Esophagus (tissue), 2 donors: Measurements from ENCODE around the gene UBE2A. TPM values are rescaled to one million over a fixed set of nuclear protein-coding genes. Genes with fewer than 3 reads are reported as not detected.
A peak's percentile ranks its signal among the peaks of the same experiment; 100 is the strongest.

Experiments used
- H3K27ac ChIP-seq, 2 donors: one replicate each; pipeline ENCODE4 v1.5.1; 2013; ENCODE audit warnings: low read depth in 2 of 2, mild to moderate bottlenecking in 2 of 2, inconsistent platforms in 1 of 2, low read length in 1 of 2, moderate library complexity in 1 of 2
- H3K27me3 ChIP-seq, 2 donors: one replicate each; pipeline ENCODE4 v1.6.1; 2013; ENCODE audit warnings: low read length in 2 of 2, control low read depth in 1 of 2, mild to moderate bottlenecking in 1 of 2; ENCODE audit not compliant: insufficient read depth in 2 of 2, control insufficient read depth in 1 of 2
- H3K36me3 ChIP-seq, 2 donors: one replicate each; pipeline ENCODE4 v1.6.1; 2013; ENCODE audit warnings: low read length in 1 of 2; ENCODE audit not compliant: control insufficient read depth in 2 of 2, insufficient read depth in 2 of 2
- H3K4me1 ChIP-seq, 2 donors: one replicate each; pipeline ENCODE4 v1.6.1; 2013; ENCODE audit warnings: low read length in 1 of 2; ENCODE audit not compliant: control insufficient read depth in 2 of 2, insufficient read depth in 2 of 2
- H3K4me3 ChIP-seq, 2 donors: one replicate each; pipeline ENCODE4 v1.5.1; 2013; ENCODE audit warnings: low read length in 2 of 2, mild to moderate bottlenecking in 2 of 2, low read depth in 1 of 2, moderate library complexity in 1 of 2
- H3K9me3 ChIP-seq, 2 donors: one replicate each; pipeline ENCODE4 v1.6.1; 2013; ENCODE audit warnings: mild to moderate bottlenecking in 2 of 2, low read depth in 1 of 2, low read length in 1 of 2, moderate library complexity in 1 of 2; ENCODE audit not compliant: control insufficient read depth in 2 of 2, insufficient read depth in 1 of 2
- WGBS, 2 donors: extraction: QIAGEN DNeasy Blood & Tissue Kit; methylation state at CpG; one replicate each; pipeline ENCODE4 v1.1.7; 2013; 5-methylcytosine and 5-hydroxymethylcytosine counted together
- polyA plus RNA-seq, 2 donors: library from polyadenylated mRNA; stranded (reverse); fragments of 200-250 nt; gene quantifications; one replicate each; pipeline ENCODE4 v1.2.3, GENCODE V29; 2013
- donor health status: healthy with polysubstance abuse.
- donor health status: Bipolar disorder and iron deficiency.

UBE2A gene
- polyA plus RNA-seq = 10 to 100 TPM; 54.0 to 54.3 TPM

DNA sequence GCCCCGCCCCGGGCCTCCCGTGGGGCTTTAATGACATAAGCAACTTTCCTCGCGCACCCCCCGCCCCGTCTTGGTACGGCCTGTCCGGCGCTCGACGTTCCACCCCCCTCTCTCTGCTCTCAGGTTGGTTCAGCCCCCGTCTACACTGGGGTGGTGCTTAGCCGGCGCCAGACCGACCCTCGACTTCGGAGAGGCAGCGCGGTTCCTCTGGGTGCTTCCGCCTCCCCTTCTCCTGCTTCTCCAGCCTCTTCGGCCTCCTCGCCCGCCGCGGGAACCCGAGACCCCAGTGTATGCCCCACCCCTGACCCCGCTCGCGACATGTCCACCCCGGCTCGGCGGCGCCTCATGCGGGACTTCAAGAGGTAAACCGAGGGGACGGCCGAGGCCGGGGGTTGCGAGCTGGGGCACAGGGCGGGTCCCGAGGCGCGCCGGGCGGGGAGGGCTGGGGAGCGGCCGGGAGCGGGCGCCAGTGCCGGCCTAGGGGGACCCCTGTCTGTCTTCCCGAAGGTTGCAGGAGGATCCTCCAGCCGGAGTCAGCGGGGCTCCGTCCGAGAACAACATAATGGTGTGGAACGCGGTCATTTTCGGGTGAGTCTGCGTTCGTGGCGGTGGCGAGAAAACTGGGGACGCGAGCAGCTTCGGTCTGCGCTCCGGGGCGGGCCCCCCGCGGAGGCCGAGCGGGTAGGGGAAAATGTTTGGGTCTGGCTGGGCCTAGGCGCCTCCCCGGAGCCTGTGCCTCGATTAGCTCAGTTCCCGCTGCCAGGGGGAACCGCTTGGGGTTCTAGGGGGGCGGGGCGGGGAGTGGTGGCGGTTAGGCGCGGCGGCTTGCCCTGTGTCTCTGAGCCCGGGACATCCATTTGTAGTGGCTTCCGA, at the start of gene UBE2A:
Gene UBE2A (plus strand): TSS at position 170 of the 873 bp plus-strand sequence. CDS start 149 bp downstream, at position 319.
- Histone ChIP-seq H3K9me3 (no peaks in the 10 kb centered on the region), H3K4me3 (peak within 1 kb of the TSS; percentile 65 to 84), H3K27me3 (no peaks in the 10 kb centered on the region), H3K36me3 (no peaks in the 10 kb centered on the region), H3K27ac (peak within 1 kb of the TSS; percentile 91 to 95), H3K4me1 (no peaks in the 10 kb centered on the region)
- WGBS, 2 donors = 1 to 24% methylated on average over 75 to 86 of the region's 86 CpGs

DNA sequence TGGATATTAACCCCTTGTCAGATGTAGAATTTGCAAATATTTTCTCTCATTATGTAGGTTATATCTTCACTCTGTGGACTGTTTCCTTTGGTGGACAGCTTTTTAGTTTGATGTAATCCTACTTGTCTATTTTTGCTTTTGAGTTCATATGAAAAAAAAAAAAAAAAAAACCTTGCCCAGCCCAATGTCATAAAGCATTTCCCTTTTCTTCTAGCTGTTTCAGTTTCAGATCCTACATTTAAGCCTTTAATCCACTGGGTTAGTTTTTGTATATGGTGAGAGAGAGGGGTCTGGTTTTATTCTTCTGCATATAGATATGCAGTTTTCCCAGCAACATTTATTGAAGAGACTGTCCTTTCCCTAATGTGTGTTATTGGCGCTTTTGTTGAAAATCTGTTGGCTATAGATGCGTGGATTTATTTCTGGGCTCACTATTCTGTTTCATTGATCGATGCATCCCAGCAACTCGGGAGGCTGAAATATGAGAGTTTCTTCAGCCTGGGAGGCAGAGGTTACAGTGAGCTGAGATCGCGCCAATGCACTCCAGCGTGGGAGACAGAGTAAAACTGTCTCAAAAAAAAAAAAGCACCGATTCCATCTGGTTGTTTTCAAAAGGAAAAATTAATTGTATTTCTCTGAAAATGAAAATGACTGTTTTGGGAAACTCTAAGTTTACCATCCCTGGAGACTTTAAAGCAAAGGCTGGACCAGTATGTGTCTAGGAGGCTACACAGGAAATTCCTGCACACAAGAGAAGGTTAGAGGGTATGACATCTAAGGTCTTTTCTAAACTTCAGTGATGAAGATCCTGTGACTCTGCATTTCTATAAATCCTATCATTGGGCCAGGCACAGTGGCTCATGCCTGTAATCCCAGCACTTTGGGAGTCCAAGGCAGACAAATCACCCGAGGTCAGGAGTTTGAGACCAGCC, 44.8 kb upstream of the UBE2A start:
- 69 to 78% methylated on average over 9 of the region's 9 CpGs for WGBS, 2 donors
- H3K9me3 ChIP-seq = no peaks in the 10 kb centered on the region
- no peaks in the 10 kb centered on the region for H3K4me1 ChIP-seq
- no peak overlapping the region for H3K27ac ChIP-seq
- H3K36me3 ChIP-seq = no peaks in the 10 kb centered on the region
- H3K27me3 ChIP-seq = no peaks in the 10 kb centered on the region
- no peak overlapping the region for H3K4me3 ChIP-seq

DNA sequence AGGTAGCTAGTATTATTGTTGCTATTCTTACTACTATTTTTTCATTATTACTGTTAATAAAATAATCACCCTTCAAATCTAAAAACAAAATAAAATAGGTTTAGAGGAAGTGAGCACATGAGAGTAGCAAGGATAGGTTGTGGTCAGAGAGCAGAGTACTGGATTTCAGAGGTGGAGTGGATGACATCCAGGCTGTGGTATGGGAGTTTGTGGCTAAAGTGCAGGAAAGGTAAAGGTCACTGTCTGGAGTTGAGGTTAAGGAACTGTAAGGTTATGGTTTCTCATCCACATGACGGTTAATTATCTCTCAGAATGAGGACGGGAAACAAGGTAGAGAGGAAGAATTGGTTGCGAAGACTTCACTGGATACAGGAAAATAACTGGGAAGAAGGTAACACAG, 36.9 kb upstream of the UBE2A start:
- peaks cover 0 to 2% of the 10 kb centered on the region in 2 donors for H3K36me3 ChIP-seq
- WGBS, 2 donors = 79 to 96% methylated on average over 3 of the region's 3 CpGs
- no peaks in the 10 kb centered on the region for H3K9me3 ChIP-seq
- H3K27ac ChIP-seq = no peak overlapping the region
- H3K4me3 ChIP-seq = no peak overlapping the region
- no peaks in the 10 kb centered on the region for H3K4me1 ChIP-seq
- no peaks in the 10 kb centered on the region for H3K27me3 ChIP-seq

DNA sequence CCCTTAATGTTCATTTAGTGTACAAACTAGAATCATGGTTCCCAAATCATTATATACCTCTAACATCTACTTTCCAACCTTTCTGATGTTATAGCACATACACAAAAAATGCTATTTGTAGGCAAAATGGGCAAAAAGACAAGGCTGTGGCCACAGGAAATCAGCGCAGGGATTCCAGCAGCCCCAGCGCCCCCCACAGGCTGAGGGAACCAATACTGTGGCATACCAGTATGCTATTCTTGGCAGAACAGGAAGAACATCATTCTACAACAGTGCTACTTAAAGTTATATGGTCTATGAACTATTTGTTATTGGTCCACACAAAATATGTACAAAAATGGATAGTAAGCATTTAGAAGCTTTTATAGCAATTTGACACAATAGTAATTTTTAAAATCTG, 34.5 kb upstream of the UBE2A start:
- Histone ChIP-seq H3K36me3 (peaks cover 0 to 2% of the 10 kb centered on the region in 2 donors), H3K27ac (no peak overlapping the region), H3K4me3 (no peak overlapping the region), H3K4me1 (no peaks in the 10 kb centered on the region), H3K9me3 (no peaks in the 10 kb centered on the region), H3K27me3 (no peaks in the 10 kb centered on the region)
- 31 to 53% methylated on average over 2 of the region's 2 CpGs for WGBS, 2 donors

GRCh38 chrX:119541188-119541587, 33.2 kb upstream of the UBE2A start:
- H3K4me1 ChIP-seq = no peaks in the 10 kb centered on the region
- H3K4me3 ChIP-seq = no peak overlapping the region
- H3K36me3 ChIP-seq = peaks cover 0 to 2% of the 10 kb centered on the region in 2 donors
- no peaks in the 10 kb centered on the region for H3K9me3 ChIP-seq
- no peak overlapping the region for H3K27ac ChIP-seq
- WGBS, 2 donors = 72% methylated on average over 4 of the region's 4 CpGs
- no peaks in the 10 kb centered on the region for H3K27me3 ChIP-seq

DNA sequence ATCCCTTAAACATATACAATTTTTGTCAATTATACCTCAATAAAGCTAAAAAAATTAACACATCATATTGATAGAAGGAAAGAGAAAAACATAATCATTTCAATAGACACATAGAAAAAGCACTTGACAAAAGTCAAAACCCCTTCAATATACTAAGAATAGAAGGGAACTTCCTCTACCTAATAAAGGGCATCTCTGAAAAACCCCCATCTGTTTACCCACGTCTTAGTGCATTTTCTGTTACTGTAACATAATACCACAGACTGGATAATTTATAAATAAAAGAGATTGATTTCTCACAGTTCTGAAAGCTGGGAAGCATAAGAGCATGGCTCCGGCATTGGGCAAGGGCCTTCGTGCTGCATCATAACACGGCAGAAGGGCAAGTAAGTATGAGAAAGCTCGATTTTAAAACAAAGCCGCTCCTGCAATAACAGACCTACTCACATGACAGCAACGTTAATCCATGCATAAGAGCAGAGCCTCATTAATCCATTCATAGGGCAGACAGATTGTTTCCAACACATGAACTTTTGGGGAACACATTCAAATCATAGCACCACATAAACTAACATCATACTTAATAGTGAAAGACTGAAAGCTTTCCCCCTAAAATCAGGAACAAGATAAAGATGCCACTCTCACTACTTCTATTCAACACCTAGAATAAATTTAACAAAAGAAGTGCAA, 24.9 kb upstream of the UBE2A start:
- Histone ChIP-seq H3K4me1 (no peaks in the 10 kb centered on the region), H3K4me3 (no peak overlapping the region), H3K27ac (no peak overlapping the region), H3K36me3 (no peaks in the 10 kb centered on the region), H3K27me3 (peaks cover 0 to 2% of the 10 kb centered on the region in 2 donors), H3K9me3 (no peaks in the 10 kb centered on the region)
- WGBS, 2 donors = 66 to 70% methylated on average over 7 of the region's 7 CpGs

- WGBS, 2 donors = 69 to 84% methylated on average over 3 of the region's 3 CpGs
- Histone ChIP-seq H3K9me3 (no peaks in the 10 kb centered on the region), H3K4me1 (no peaks in the 10 kb centered on the region), H3K27ac (no peak overlapping the region), H3K4me3 (no peak overlapping the region), H3K27me3 (no peaks in the 10 kb centered on the region), H3K36me3 (peaks cover 0 to 6% of the 10 kb centered on the region in 2 donors)
These were observed 21.9 kb upstream of the UBE2A start for GRCh38 chrX:119552508-119552907.

DNA sequence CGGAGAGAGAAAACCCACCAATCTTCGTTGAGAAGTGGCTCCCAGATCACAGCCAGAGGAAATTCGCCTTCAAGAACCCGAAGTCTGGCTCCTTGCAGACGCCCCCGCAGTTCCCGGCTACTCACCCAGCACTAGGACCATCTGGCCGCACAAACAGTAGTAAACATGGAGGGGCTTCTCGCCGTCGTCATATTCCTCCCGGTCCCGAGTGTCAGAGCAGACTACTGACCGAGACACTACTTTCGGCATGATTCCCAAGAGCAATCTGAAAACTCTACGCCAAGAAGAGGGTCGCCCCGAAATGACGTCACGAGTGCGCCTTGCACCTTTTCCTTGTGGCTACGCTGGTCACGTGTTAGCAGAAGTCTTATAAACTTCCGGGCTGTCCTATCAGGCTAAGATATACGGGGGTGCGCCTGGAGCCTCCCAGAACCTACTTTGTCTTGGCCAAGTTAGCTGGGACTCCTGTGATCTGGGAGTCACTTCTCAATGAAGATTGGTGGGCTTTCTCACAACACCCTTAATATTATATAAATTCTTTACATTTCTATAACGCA, 9.2 kb upstream of the UBE2A start, which contains the start of gene STEEP1:
Gene STEEP1 (minus strand): TSS at position 303 of the 557 bp plus-strand sequence. CDS start 54 bp downstream, at position 249.
- Histone ChIP-seq H3K27me3 (no peaks in the 10 kb centered on the region), H3K4me1 (no peaks in the 10 kb centered on the region), H3K36me3 (no peaks in the 10 kb centered on the region), H3K9me3 (no peaks in the 10 kb centered on the region), H3K4me3 (peak within 1 kb of the TSS; percentile 59 to 69), H3K27ac (peak within 1 kb of the TSS; percentile 15 to 71)
- WGBS, 2 donors = 1 to 29% methylated on average over 27 of the region's 27 CpGs

DNA sequence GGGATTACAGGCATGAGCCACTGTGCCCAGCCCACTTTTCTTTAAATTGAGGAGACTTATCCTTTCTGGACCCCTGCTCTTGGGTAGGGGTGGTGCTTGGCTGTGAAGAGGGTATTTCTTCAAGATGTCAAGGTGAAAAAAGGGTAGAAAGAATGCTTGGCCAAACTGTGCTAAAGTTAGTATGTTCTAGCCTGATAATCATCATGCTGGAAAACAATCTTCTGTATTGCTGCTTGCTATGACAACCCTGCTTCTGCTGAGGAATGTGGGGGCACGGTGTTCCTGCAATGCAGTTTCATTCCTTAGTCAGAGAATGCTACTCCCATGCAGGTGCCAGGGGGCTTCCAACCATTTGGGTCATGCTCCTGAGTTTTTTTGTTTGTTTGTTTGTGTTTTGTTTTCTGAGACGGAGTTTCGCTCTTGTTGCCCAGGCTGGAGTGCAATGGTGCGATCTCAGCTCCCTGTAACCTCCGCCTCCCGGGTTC, 4.0 kb upstream of the UBE2A start:
- no peak overlapping the region for H3K27ac ChIP-seq
- H3K9me3 ChIP-seq = no peaks in the 10 kb centered on the region
- no peaks in the 10 kb centered on the region for H3K27me3 ChIP-seq
- no peak overlapping the region for H3K4me3 ChIP-seq
- WGBS, 2 donors = 82 to 87% methylated on average over 6 of the region's 6 CpGs
- H3K36me3 ChIP-seq = no peaks in the 10 kb centered on the region
- no peaks in the 10 kb centered on the region for H3K4me1 ChIP-seq
